Measurements from ENCODE around the gene COX6B1.

DNA sequence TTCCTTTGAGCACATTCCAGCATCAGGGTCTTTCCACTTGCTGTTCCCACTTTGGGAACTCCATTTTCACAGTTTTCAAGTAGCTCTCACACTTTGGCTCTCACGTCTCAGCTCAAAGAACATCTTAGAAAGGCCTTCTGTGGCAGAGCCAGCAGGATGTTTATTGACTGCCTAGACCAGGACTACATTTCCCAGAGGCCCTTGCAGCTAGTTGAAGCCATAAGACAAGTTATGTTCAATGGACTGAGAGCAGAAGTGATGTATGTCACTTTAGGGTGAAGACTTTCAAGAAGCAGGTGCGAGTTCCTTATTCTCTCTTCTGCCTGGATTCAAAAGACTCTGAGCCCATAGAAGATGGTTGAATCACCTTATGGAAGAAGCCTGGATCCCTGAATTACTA, 39.9 kb upstream of the COX6B1 start:
- TF ChIP-seq POLR2AphosphoS5 (IDR thresholded peaks at IDR 0.05): no peak
- TF ChIP-seq, protein P1, sequence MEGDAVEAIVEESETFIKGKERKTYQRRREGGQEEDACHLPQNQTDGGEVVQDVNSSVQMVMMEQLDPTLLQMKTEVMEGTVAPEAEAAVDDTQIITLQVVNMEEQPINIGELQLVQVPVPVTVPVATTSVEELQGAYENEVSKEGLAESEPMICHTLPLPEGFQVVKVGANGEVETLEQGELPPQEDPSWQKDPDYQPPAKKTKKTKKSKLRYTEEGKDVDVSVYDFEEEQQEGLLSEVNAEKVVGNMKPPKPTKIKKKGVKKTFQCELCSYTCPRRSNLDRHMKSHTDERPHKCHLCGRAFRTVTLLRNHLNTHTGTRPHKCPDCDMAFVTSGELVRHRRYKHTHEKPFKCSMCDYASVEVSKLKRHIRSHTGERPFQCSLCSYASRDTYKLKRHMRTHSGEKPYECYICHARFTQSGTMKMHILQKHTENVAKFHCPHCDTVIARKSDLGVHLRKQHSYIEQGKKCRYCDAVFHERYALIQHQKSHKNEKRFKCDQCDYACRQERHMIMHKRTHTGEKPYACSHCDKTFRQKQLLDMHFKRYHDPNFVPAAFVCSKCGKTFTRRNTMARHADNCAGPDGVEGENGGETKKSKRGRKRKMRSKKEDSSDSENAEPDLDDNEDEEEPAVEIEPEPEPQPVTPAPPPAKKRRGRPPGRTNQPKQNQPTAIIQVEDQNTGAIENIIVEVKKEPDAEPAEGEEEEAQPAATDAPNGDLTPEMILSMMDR (IDR thresholded peaks at IDR 0.05): no peak
- TF ChIP-seq POLR2A (IDR thresholded peaks at IDR 0.05): no peak

All from breast epithelium (tissue), 3 donors.